ENCODE data around the gene ANGPTL8. TPM values are rescaled to one million over a fixed set of nuclear protein-coding genes. Genes with fewer than 3 reads are reported as not detected.

Gene ANGPTL8
- total RNA-seq, 1 experiment from 2014 or later = not detected

DNA sequence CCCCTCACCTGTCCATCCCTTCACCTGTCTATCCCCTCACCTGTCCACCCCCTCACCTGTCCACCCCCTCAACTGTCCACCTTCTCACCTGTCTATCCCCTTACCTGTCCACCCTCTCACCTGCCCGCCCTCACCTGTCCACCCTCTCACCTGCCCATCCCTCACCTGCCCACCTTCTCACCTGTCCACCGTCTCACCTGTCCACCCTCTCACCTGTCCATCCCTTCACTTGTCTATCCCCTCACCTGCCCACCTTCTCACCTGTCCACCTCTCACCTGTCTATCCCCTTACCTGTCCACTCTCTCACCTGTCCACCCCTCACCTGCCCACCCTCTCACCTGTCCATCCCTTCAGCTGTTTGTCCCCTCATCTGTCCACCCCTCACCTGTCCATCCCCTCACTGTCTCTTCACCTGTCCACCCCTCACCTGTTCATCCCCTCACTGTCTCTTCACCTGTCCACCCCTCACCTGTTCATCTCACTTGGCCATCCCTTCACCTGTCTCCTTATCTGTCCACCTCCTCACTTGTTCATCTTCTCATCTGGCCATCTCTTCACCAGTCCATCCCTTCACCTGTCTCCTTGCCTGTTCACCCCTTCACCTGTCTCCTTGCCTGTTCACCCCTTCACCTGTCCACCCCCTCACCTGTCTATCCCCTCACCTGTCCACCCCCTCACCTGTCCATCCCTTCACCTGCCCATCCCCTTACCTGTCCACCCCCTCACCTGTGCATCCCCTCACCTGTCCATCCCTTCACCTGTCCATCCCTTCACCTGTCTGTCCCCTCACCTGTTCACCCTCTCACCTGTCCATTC, 29.4 kb upstream of the ANGPTL8 start (continued):
- TF ChIP-seq PREB (CRISPR knock-in tag; IDR thresholded peaks at IDR 0.05; ENCODE audit: borderline replicate concordance) = no peak
- TF ChIP-seq ZNF219 (CRISPR knock-in tag; IDR thresholded peaks at IDR 0.05; ENCODE audit: borderline replicate concordance) = no peak
- no peak for TF ChIP-seq GRHL2 (CRISPR knock-in tag; IDR thresholded peaks at IDR 0.05; ENCODE audit: insufficient replicate concordance, severe bottlenecking)

- Mint-ChIP-seq H3K4me3 (no peak overlapping the region), H3K27ac (no peak overlapping the region), H3K4me1 (no peaks in the 10 kb centered on the region), H3K27me3 (ENCODE audit: low read depth) (no peaks in the 10 kb centered on the region), H3K9me3 (no peaks in the 10 kb centered on the region), H3K36me3 (peaks cover 17% of the 10 kb centered on the region)
- ChIA-PET POLR2A (no interaction called here), CTCF (no interaction called here)
- no peak for ATAC-seq
- no peak for DNase-seq (ENCODE audit: low spot score)
- TF ChIP-seq ELF4 (CRISPR knock-in tag; IDR thresholded peaks at IDR 0.05; ENCODE audit: low read depth) (no peak), NR1H2 (CRISPR knock-in tag; IDR thresholded peaks at IDR 0.05) (no peak), NFE2L1 (CRISPR knock-in tag; IDR thresholded peaks at IDR 0.05) (no peak), E2F5 (CRISPR knock-in tag; IDR thresholded peaks at IDR 0.05) (no peak), AR (CRISPR knock-in tag; IDR thresholded peaks at IDR 0.05) (no peak), ZNF423 (CRISPR knock-in tag; IDR thresholded peaks at IDR 0.05) (no peak), ZNF317 (CRISPR knock-in tag; IDR thresholded peaks at IDR 0.05; ENCODE audit: borderline replicate concordance, low read depth) (no peak), SMAD3 (CRISPR knock-in tag; IDR thresholded peaks at IDR 0.05; ENCODE audit: borderline replicate concordance) (no peak), TEAD1 (CRISPR knock-in tag; IDR thresholded peaks at IDR 0.05) (no peak), ZNF671 (CRISPR knock-in tag; IDR thresholded peaks at IDR 0.05) (no peak)
- TF ChIP-seq, protein P1, sequence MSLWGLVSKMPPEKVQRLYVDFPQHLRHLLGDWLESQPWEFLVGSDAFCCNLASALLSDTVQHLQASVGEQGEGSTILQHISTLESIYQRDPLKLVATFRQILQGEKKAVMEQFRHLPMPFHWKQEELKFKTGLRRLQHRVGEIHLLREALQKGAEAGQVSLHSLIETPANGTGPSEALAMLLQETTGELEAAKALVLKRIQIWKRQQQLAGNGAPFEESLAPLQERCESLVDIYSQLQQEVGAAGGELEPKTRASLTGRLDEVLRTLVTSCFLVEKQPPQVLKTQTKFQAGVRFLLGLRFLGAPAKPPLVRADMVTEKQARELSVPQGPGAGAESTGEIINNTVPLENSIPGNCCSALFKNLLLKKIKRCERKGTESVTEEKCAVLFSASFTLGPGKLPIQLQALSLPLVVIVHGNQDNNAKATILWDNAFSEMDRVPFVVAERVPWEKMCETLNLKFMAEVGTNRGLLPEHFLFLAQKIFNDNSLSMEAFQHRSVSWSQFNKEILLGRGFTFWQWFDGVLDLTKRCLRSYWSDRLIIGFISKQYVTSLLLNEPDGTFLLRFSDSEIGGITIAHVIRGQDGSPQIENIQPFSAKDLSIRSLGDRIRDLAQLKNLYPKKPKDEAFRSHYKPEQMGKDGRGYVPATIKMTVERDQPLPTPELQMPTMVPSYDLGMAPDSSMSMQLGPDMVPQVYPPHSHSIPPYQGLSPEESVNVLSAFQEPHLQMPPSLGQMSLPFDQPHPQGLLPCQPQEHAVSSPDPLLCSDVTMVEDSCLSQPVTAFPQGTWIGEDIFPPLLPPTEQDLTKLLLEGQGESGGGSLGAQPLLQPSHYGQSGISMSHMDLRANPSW (CRISPR knock-in tag; conservative IDR thresholded peaks at IDR 0.05; ENCODE audit: low read depth) = no peak
- TF ChIP-seq, protein P2, sequence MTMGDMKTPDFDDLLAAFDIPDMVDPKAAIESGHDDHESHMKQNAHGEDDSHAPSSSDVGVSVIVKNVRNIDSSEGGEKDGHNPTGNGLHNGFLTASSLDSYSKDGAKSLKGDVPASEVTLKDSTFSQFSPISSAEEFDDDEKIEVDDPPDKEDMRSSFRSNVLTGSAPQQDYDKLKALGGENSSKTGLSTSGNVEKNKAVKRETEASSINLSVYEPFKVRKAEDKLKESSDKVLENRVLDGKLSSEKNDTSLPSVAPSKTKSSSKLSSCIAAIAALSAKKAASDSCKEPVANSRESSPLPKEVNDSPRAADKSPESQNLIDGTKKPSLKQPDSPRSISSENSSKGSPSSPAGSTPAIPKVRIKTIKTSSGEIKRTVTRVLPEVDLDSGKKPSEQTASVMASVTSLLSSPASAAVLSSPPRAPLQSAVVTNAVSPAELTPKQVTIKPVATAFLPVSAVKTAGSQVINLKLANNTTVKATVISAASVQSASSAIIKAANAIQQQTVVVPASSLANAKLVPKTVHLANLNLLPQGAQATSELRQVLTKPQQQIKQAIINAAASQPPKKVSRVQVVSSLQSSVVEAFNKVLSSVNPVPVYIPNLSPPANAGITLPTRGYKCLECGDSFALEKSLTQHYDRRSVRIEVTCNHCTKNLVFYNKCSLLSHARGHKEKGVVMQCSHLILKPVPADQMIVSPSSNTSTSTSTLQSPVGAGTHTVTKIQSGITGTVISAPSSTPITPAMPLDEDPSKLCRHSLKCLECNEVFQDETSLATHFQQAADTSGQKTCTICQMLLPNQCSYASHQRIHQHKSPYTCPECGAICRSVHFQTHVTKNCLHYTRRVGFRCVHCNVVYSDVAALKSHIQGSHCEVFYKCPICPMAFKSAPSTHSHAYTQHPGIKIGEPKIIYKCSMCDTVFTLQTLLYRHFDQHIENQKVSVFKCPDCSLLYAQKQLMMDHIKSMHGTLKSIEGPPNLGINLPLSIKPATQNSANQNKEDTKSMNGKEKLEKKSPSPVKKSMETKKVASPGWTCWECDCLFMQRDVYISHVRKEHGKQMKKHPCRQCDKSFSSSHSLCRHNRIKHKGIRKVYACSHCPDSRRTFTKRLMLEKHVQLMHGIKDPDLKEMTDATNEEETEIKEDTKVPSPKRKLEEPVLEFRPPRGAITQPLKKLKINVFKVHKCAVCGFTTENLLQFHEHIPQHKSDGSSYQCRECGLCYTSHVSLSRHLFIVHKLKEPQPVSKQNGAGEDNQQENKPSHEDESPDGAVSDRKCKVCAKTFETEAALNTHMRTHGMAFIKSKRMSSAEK (CRISPR knock-in tag; IDR thresholded peaks at IDR 0.05; ENCODE audit: borderline replicate concordance) = no peak
- TF ChIP-seq, protein P3, sequence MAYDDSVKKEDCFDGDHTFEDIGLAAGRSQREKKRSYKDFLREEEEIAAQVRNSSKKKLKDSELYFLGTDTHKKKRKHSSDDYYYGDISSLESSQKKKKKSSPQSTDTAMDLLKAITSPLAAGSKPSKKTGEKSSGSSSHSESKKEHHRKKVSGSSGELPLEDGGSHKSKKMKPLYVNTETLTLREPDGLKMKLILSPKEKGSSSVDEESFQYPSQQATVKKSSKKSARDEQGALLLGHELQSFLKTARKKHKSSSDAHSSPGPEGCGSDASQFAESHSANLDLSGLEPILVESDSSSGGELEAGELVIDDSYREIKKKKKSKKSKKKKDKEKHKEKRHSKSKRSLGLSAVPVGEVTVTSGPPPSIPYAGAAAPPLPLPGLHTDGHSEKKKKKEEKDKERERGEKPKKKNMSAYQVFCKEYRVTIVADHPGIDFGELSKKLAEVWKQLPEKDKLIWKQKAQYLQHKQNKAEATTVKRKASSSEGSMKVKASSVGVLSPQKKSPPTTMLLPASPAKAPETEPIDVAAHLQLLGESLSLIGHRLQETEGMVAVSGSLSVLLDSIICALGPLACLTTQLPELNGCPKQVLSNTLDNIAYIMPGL (CRISPR knock-in tag; IDR thresholded peaks at IDR 0.05) = no peak
- TF ChIP-seq, protein P4, sequence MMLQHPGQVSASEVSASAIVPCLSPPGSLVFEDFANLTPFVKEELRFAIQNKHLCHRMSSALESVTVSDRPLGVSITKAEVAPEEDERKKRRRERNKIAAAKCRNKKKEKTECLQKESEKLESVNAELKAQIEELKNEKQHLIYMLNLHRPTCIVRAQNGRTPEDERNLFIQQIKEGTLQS (CRISPR knock-in tag; conservative IDR thresholded peaks at IDR 0.05) = no peak
Observed at GRCh38 chr19:11210656-11210928, 28.8 kb upstream of the ANGPTL8 start.
